A549 (cell line): Measurements from ENCODE around the gene NRG4.

Source experiments
- CHD2 ChIP-seq: fragments of 150-350 bp; IDR thresholded peaks from 2 replicates; pipeline ENCODE4 v1.6.1; 2014; ENCODE audit warnings: low read length; ENCODE audit not compliant: partially characterized antibody
- CTCF ChIP-seq: fragments of >200 bp; sonication (Bioruptor Twin); formaldehyde crosslinking; IDR thresholded peaks from 3 replicates; pipeline ENCODE4 v1.5.1; 2016
- EP300 ChIP-seq, 2 experiments: fragments of >200 bp; sonication (Bioruptor Twin); formaldehyde crosslinking; IDR thresholded peaks; 2 replicates in 1 of 2; 3 replicates in 1 of 2; pipeline ENCODE4 v1.6.1; 2016 to 2017
- JUNB ChIP-seq: fragments of >200 bp; sonication (Bioruptor Twin); formaldehyde crosslinking; IDR thresholded peaks from 2 replicates; pipeline ENCODE4 v1.6.1; 2016
- MAFK ChIP-seq: fragments of 450-650 bp; IDR thresholded peaks from 2 replicates; pipeline ENCODE4 v1.6.1; 2014; ENCODE audit not compliant: partially characterized antibody
- MAZ ChIP-seq: fragments of 150-350 bp; IDR thresholded peaks from 2 replicates; pipeline ENCODE4 v1.6.1; 2014; ENCODE audit warnings: antibody characterized with exemption, low read depth, low read length, borderline replicate concordance
- POLR2A ChIP-seq: IDR thresholded peaks from 2 replicates; pipeline ENCODE4 v1.6.1; 2012; ENCODE audit warnings: mild to moderate bottlenecking, low read length
- RFX5 ChIP-seq: fragments of 450-650 bp; IDR thresholded peaks from 2 replicates; pipeline ENCODE4 v1.7.1; 2014; ENCODE audit warnings: antibody characterized with exemption, mild to moderate bottlenecking, moderate library complexity
- USF2 ChIP-seq: fragments of 450-650 bp; IDR thresholded peaks from 2 replicates; pipeline ENCODE4 v1.6.1; 2014; ENCODE audit warnings: antibody characterized with exemption
- ZFP36 ChIP-seq: fragments of 450-650 bp; IDR thresholded peaks from 2 replicates; pipeline ENCODE4 v1.6.1; 2014; ENCODE audit warnings: borderline replicate concordance; ENCODE audit not compliant: partially characterized antibody

- no peak for TF ChIP-seq JUNB
- TF ChIP-seq MAZ, result no peak
- TF ChIP-seq ZFP36, result no peak
- TF ChIP-seq CTCF, result peak; percentile 64
- TF ChIP-seq MAFK, result no peak
- no peak for TF ChIP-seq RFX5
- TF ChIP-seq EP300 (IDR thresholded peaks at IDR 0.05), result no peak
- no peak for TF ChIP-seq CHD2
- no peak for TF ChIP-seq USF2
- no peak for TF ChIP-seq POLR2A
Measured at GRCh38 chr15:75928680-75929608, 83.3 kb downstream of the NRG4 start.
